ENCODE measurements around the gene NCDN. TPM values are rescaled to one million over a fixed set of nuclear protein-coding genes. Genes with fewer than 3 reads are reported as not detected.

Gene NCDN
- total RNA-seq, 1 experiment from 2014 or later: 50.9 TPM

GRCh38 chr1:35559317-35559944 lies 1.8 kb downstream of the NCDN start:
- peak; percentile 24 for DNase-seq
- Histone ChIP-seq H3K4me3 (ENCODE audit: insufficient read depth, low read depth, low read length) (no peak overlapping the region), H3K27me3 (ENCODE audit: control insufficient read depth, insufficient read depth, low read length) (no peaks in the 10 kb centered on the region), H3K36me3 (replicated peaks; ENCODE audit: control insufficient read depth, insufficient read depth, low read length) (peaks cover 10% of the 10 kb centered on the region)

- no peak overlapping the region for H3K4me3 ChIP-seq (ENCODE audit: insufficient read depth, low read depth, low read length)
- DNase-seq: peak; percentile 24
- no peaks in the 10 kb centered on the region for H3K27me3 ChIP-seq (ENCODE audit: control insufficient read depth, insufficient read depth, low read length)
- H3K36me3 ChIP-seq (replicated peaks; ENCODE audit: control insufficient read depth, insufficient read depth, low read length): peaks cover 13% of the 10 kb centered on the region
Observed at GRCh38 chr1:35560256-35561225, 2.9 kb downstream of the NCDN start.

- Histone ChIP-seq H3K27me3 (ENCODE audit: control insufficient read depth, insufficient read depth, low read length) (no peaks in the 10 kb centered on the region), H3K36me3 (replicated peaks; ENCODE audit: control insufficient read depth, insufficient read depth, low read length) (peaks cover 13% of the 10 kb centered on the region), H3K4me3 (ENCODE audit: insufficient read depth, low read depth, low read length) (no peak overlapping the region)
- DNase-seq: no peak
Observed at GRCh38 chr1:35561297-35561971, 3.8 kb downstream of the NCDN start.

GRCh38 chr1:35561972-35562680 lies 4.5 kb downstream of the NCDN start:
- Histone ChIP-seq H3K36me3 (replicated peaks; ENCODE audit: control insufficient read depth, insufficient read depth, low read length) (peaks cover 14% of the 10 kb centered on the region), H3K27me3 (ENCODE audit: control insufficient read depth, insufficient read depth, low read length) (no peaks in the 10 kb centered on the region), H3K4me3 (ENCODE audit: insufficient read depth, low read depth, low read length) (no peak overlapping the region)
- peak; percentile 11 for DNase-seq

- no peaks in the 10 kb centered on the region for H3K27me3 ChIP-seq (ENCODE audit: control insufficient read depth, insufficient read depth, low read length)
- H3K36me3 ChIP-seq (replicated peaks; ENCODE audit: control insufficient read depth, insufficient read depth, low read length): peaks cover 14% of the 10 kb centered on the region
- H3K4me3 ChIP-seq (ENCODE audit: insufficient read depth, low read depth, low read length): no peak overlapping the region
- DNase-seq: peak; percentile 12
Observed at GRCh38 chr1:35563166-35563565, 5.6 kb downstream of the NCDN start.

- Histone ChIP-seq H3K4me3 (ENCODE audit: insufficient read depth, low read depth, low read length) (no peak overlapping the region), H3K36me3 (replicated peaks; ENCODE audit: control insufficient read depth, insufficient read depth, low read length) (peaks cover 14% of the 10 kb centered on the region), H3K27me3 (ENCODE audit: control insufficient read depth, insufficient read depth, low read length) (peaks cover 2% of the 10 kb centered on the region)
- peak; percentile 93 for DNase-seq
Observed at GRCh38 chr1:35564037-35564883, 6.7 kb downstream of the NCDN start.

- H3K36me3 ChIP-seq (replicated peaks; ENCODE audit: control insufficient read depth, insufficient read depth, low read length): peaks cover 14% of the 10 kb centered on the region
- H3K4me3 ChIP-seq (ENCODE audit: insufficient read depth, low read depth, low read length): no peak overlapping the region
- peaks cover 6% of the 10 kb centered on the region for H3K27me3 ChIP-seq (ENCODE audit: control insufficient read depth, insufficient read depth, low read length)
- peak; percentile 45 for DNase-seq
Observed at GRCh38 chr1:35564884-35565741, 7.5 kb downstream of the NCDN start.

- DNase-seq: peak; percentile 37
- H3K36me3 ChIP-seq (replicated peaks; ENCODE audit: control insufficient read depth, insufficient read depth, low read length): peaks cover 14% of the 10 kb centered on the region
- H3K4me3 ChIP-seq (ENCODE audit: insufficient read depth, low read depth, low read length): no peak overlapping the region
Observed at GRCh38 chr1:35565742-35566133, 8.1 kb downstream of the NCDN start.

GRCh38 chr1:35567947-35568558 lies 10.5 kb downstream of the NCDN start:
- DNase-seq: peak; percentile 28
- Histone ChIP-seq H3K27me3 (ENCODE audit: control insufficient read depth, insufficient read depth, low read length) (peaks cover 31% of the 10 kb centered on the region), H3K36me3 (replicated peaks; ENCODE audit: control insufficient read depth, insufficient read depth, low read length) (peaks cover 5% of the 10 kb centered on the region), H3K4me3 (ENCODE audit: insufficient read depth, low read depth, low read length) (no peak overlapping the region)

More at GRCh38 chr1:35565742-35566133, 8.1 kb downstream of the NCDN start:
- peaks cover 10% of the 10 kb centered on the region for H3K27me3 ChIP-seq (ENCODE audit: control insufficient read depth, insufficient read depth, low read length)

GRCh38 chr1:35568975-35569395 lies 11.4 kb downstream of the NCDN start:
- DNase-seq: peak; percentile 90
- peaks cover 5% of the 10 kb centered on the region for H3K36me3 ChIP-seq (replicated peaks; ENCODE audit: control insufficient read depth, insufficient read depth, low read length)
- H3K27me3 ChIP-seq (ENCODE audit: control insufficient read depth, insufficient read depth, low read length): peaks cover 41% of the 10 kb centered on the region
- H3K4me3 ChIP-seq (ENCODE audit: insufficient read depth, low read depth, low read length): no peak overlapping the region

GRCh38 chr1:35569936-35570335 lies 12.3 kb downstream of the NCDN start:
- Histone ChIP-seq H3K36me3 (replicated peaks; ENCODE audit: control insufficient read depth, insufficient read depth, low read length) (peaks cover 3% of the 10 kb centered on the region), H3K27me3 (ENCODE audit: control insufficient read depth, insufficient read depth, low read length) (peaks cover 50% of the 10 kb centered on the region), H3K4me3 (ENCODE audit: insufficient read depth, low read depth, low read length) (no peak overlapping the region)
- DNase-seq: no peak

GRCh38 chr1:35570589-35571137 lies 13.1 kb downstream of the NCDN start:
- Histone ChIP-seq H3K4me3 (ENCODE audit: insufficient read depth, low read depth, low read length) (no peak overlapping the region), H3K36me3 (replicated peaks; ENCODE audit: control insufficient read depth, insufficient read depth, low read length) (0 out of 2 replicates have a peak, but pooled peaks cover 1% of the 10 kb centered on the region), H3K27me3 (ENCODE audit: control insufficient read depth, insufficient read depth, low read length) (peaks cover 57% of the 10 kb centered on the region)
- no peak for DNase-seq

Measured in H7 (cell line).